Activated naive CD8-positive, alpha-beta T cell treated with anti-CD3 and anti-CD28 coated beads, Interleukin-2, amount 50 U/mL, for 24 hours (primary cell): ENCODE data around the gene SNX10.
"Not testable (repeated sequence)": the region's sequence is repeated elsewhere in the genome, so short reads cannot be mapped to it uniquely, and the experiment has no call there.

Experiments used
- ATAC-seq: fragments of 150-1000 bp; cut with Tn5 transposase; one replicate; pipeline ENCODE4 v1.10.0; 2021
- DNase-seq: peaks from one replicate; pipeline ENCODE4 v3.0.0; 2021
- H3K27ac Mint-ChIP-seq: one replicate; pipeline ENCODE4 v1.8.0; 2021; ENCODE audit warnings: mild to moderate bottlenecking, mixed read lengths
- H3K27me3 Mint-ChIP-seq: one replicate; pipeline ENCODE4 v1.8.0; 2021; ENCODE audit warnings: mixed read lengths
- H3K36me3 Mint-ChIP-seq: one replicate; pipeline ENCODE4 v1.8.0; 2021; ENCODE audit warnings: low read depth, mixed read lengths
- H3K4me1 Mint-ChIP-seq: one replicate; pipeline ENCODE4 v1.8.0; 2021; ENCODE audit warnings: mixed read lengths
- H3K4me3 Mint-ChIP-seq: one replicate; pipeline ENCODE4 v1.8.0; 2021; ENCODE audit warnings: mild to moderate bottlenecking, moderate library complexity, mixed read lengths
- H3K9me3 Mint-ChIP-seq: one replicate; pipeline ENCODE4 v1.8.0; 2021; ENCODE audit warnings: mixed read lengths

SNX10 gene

DNA sequence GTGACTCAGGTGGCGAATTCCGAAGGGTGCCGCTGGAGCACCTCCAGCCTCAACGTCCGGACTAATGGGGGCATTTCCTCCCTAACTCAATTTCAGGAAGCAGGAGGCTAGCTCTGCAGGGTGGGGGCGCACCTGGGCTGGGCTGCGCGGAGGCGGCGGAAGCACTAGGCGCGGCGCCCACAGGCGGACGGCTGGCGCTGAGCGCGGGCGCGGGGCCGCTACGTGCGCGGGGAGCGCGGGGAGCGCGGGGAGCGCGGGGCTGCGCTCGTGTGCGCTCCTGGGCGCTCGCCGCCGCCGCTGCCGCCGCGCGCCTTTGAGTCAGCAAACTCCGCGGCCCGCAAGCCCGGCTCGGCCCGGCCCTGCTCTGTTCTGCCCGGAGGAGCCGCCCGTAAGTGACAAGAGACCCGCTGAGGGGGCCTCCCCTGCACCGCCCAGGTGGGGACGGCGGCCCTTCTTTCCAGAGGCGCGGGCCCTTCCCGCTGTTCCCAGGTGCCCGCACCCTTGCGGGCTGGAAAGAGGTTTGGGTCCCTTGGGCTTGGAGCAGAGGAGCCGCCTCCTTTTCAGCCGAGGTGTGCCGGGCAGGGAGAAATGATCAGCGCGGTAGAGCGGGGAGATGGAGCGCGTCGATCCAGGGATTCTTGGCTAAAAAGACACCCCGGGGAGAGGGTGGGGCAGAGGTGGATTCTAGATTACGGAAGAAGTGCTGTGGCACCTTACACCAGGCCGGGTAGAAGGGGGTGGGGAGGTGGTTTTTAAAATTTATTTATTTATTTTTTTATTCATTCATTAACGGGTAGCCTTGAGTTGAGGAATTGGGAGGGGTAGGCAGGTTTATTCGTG, at the start of gene SNX10:
Gene SNX10 (plus strand): TSS at position 164 of the 840 bp plus-strand sequence. CDS start 54,581 bp downstream, outside the sequence.
- H3K4me3 Mint-ChIP-seq, result peak within 1 kb of the TSS; percentile 84
- DNase-seq (peak; percentile 76), ATAC-seq (peak; percentile 61)
- peak within 1 kb of the TSS; percentile 82 for H3K27ac Mint-ChIP-seq
- peaks cover 3% of the 10 kb centered on the region for H3K36me3 Mint-ChIP-seq
- H3K4me1 Mint-ChIP-seq, result peaks cover 45% of the 10 kb centered on the region
- no peaks in the 10 kb centered on the region for H3K27me3 Mint-ChIP-seq
- no peaks in the 10 kb centered on the region for H3K9me3 Mint-ChIP-seq

- ATAC-seq (no peak), DNase-seq (no peak)
- Mint-ChIP-seq H3K9me3 (no peaks in the 10 kb centered on the region), H3K4me1 (no peaks in the 10 kb centered on the region), H3K27ac (no peak overlapping the region), H3K4me3 (no peak overlapping the region), H3K27me3 (no peaks in the 10 kb centered on the region), H3K36me3 (no peaks in the 10 kb centered on the region)
Observed at GRCh38 chr7:26245150-26245549, 46.5 kb upstream of the SNX10 start.

- H3K27me3 Mint-ChIP-seq, result no peaks in the 10 kb centered on the region
- H3K4me1 Mint-ChIP-seq, result no peaks in the 10 kb centered on the region
- ATAC-seq, result no peak
- no peaks in the 10 kb centered on the region for H3K9me3 Mint-ChIP-seq
- no peaks in the 10 kb centered on the region for H3K36me3 Mint-ChIP-seq
- no peak overlapping the region for H3K27ac Mint-ChIP-seq
- no peak overlapping the region for H3K4me3 Mint-ChIP-seq
- DNase-seq, result no peak
Observed at GRCh38 chr7:26250239-26250638, 41.4 kb upstream of the SNX10 start.

DNA sequence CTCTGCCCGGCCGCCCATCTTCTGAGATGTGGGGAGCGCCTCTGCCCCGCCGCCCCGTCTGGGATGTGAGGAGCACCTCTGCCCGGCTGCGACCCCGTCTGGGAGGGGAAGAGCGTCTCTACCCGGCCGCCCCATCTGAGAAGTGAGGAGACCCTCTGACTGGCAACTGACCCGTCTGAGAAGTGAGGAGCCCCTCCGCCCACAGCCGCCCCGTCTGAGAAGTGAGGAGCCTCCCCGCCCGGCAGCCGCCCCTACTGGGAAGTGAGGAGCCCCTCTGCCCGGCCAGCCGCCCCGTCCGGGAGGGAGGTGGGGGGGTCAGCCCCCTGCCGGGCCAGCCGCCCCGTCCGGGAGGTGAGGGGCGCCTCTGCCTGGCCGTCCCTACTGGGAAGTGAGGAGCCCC, 29.8 kb upstream of the SNX10 start:
- DNase-seq, H3K9me3 Mint-ChIP-seq, H3K4me3 Mint-ChIP-seq, ATAC-seq, H3K36me3 Mint-ChIP-seq, H3K27ac Mint-ChIP-seq, H3K27me3 Mint-ChIP-seq, H3K4me1 Mint-ChIP-seq: not testable (repeated sequence)

DNA sequence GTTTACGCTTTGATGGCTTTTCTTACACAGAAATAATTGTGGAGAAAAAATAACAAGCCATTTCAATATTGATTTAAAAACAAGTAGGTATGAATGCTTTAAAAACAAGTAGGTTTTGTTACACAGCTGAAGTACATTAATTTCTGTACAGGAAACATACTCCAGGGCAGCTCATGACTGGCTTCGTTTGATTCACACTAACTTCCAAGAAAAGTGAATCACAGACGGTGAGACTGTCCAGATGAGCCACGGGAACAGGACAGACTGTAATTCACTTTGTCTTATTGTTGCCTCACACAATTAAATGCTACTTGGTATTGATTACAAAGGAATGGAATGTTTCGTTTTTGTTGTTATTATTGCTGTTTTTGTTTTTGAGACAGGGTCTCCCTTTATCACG, 26.6 kb upstream of the SNX10 start:
- DNase-seq, result no peak
- Mint-ChIP-seq H3K27ac (no peak overlapping the region), H3K27me3 (peaks cover 2% of the 10 kb centered on the region), H3K9me3 (no peaks in the 10 kb centered on the region), H3K4me1 (no peaks in the 10 kb centered on the region), H3K36me3 (no peaks in the 10 kb centered on the region), H3K4me3 (no peak overlapping the region)
- peak; percentile 63 for ATAC-seq

DNA sequence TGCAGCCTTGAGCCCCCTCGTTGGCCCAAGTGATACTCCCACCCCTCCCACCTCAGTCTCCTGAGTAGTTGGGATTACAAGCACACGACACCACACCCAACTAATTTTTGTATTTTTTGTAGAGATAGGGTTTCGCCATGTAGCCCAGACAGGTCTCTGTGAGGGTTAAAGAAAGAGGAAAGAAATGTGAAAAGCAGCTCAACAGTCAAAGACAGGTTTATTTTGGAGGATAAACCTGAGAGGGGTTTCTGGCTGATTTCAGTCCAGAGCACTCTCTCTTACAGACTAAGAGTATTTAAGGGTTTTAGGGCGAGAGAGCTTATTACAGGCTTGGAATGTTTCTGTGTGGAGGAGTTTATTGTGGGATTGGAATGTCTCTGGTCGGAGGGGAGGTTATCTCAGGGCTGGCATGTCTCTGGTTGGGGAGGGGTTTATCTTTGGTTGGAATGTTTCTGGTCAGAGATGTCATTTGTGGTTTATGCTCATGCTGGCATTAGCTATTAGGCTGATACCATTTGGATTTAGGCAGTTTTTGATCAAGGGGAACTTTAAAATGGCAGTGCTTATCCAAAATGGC, 26.1 kb upstream of the SNX10 start:
- H3K36me3 Mint-ChIP-seq, result no peaks in the 10 kb centered on the region
- H3K4me1 Mint-ChIP-seq, result no peaks in the 10 kb centered on the region
- ATAC-seq, result no peak
- no peaks in the 10 kb centered on the region for H3K9me3 Mint-ChIP-seq
- no peak overlapping the region for H3K4me3 Mint-ChIP-seq
- H3K27ac Mint-ChIP-seq, result no peak overlapping the region
- peaks cover 2% of the 10 kb centered on the region for H3K27me3 Mint-ChIP-seq
- DNase-seq, result no peak

DNA sequence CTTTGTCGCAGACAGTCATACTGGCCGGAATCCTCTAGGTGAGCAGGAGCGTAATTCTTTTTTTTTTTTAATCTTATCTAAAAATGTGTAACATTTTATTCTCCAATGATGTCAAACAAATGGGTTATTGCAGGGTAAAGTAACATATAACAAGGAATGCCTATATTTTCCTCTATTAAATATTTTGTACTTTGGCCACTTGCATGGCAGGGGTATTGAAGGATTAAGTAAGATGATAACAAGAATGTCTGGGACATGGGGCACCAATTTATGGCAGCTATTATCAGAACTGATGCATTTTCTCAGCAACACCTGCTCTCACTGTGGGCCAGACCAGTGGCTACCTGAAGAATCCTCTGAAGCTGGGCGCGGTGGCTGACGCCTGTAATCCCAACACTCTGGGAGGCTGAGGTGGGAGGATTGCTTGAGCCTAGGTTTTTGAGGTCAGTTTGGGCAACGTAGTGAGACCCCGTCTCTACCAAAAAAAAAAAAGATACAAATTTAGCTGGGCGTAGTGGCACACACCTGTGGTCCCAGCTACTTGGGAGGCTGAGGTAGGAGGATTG, 24.0 kb upstream of the SNX10 start:
- Mint-ChIP-seq H3K36me3 (no peaks in the 10 kb centered on the region), H3K9me3 (no peaks in the 10 kb centered on the region), H3K4me1 (no peaks in the 10 kb centered on the region), H3K4me3 (no peak overlapping the region), H3K27me3 (peaks cover 2% of the 10 kb centered on the region), H3K27ac (no peak overlapping the region)
- no peak for DNase-seq
- ATAC-seq, result no peak

- H3K36me3 Mint-ChIP-seq, result no peaks in the 10 kb centered on the region
- H3K9me3 Mint-ChIP-seq, result peaks cover 4% of the 10 kb centered on the region
- H3K27me3 Mint-ChIP-seq, result no peaks in the 10 kb centered on the region
- no peak overlapping the region for H3K4me3 Mint-ChIP-seq
- DNase-seq (no peak), ATAC-seq (no peak)
- H3K4me1 Mint-ChIP-seq, result peaks cover 15% of the 10 kb centered on the region
- H3K27ac Mint-ChIP-seq, result no peak overlapping the region
Observed at GRCh38 chr7:26275213-26275612, 16.4 kb upstream of the SNX10 start.

DNA sequence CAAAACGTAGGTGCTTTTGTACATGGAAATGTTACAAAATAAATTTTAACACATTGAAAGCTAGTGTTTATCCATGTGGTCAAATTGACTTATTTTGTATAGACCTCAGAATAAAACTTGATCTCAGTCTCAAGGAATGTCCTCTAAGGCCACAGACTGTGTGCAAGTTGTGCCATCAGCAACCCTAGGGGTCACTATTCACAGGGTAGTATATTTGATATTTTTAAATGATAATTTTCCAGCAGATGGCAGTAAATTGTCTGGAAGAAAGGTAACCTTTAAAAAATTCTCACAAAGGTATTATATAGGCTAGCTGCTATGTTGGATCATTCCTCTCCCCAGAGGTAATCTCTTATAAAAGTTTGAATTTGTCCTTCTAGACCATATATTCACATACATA, 12.9 kb upstream of the SNX10 start:
- no peaks in the 10 kb centered on the region for H3K36me3 Mint-ChIP-seq
- H3K4me3 Mint-ChIP-seq, result no peak overlapping the region
- no peak for DNase-seq
- H3K27me3 Mint-ChIP-seq, result no peaks in the 10 kb centered on the region
- ATAC-seq, result peak; percentile 65
- H3K4me1 Mint-ChIP-seq, result peaks cover 20% of the 10 kb centered on the region
- H3K9me3 Mint-ChIP-seq, result peaks cover 4% of the 10 kb centered on the region
- H3K27ac Mint-ChIP-seq, result peak overlapping the region; percentile 35

GRCh38 chr7:26279405-26279804, 12.3 kb upstream of the SNX10 start:
- peaks cover 4% of the 10 kb centered on the region for H3K9me3 Mint-ChIP-seq
- H3K36me3 Mint-ChIP-seq, result no peaks in the 10 kb centered on the region
- H3K27ac Mint-ChIP-seq, result no peak overlapping the region
- no peaks in the 10 kb centered on the region for H3K27me3 Mint-ChIP-seq
- peak; percentile 65 for ATAC-seq
- peaks cover 20% of the 10 kb centered on the region for H3K4me1 Mint-ChIP-seq
- peak overlapping the region; percentile 42 for H3K4me3 Mint-ChIP-seq
- DNase-seq, result peak; percentile 18

DNA sequence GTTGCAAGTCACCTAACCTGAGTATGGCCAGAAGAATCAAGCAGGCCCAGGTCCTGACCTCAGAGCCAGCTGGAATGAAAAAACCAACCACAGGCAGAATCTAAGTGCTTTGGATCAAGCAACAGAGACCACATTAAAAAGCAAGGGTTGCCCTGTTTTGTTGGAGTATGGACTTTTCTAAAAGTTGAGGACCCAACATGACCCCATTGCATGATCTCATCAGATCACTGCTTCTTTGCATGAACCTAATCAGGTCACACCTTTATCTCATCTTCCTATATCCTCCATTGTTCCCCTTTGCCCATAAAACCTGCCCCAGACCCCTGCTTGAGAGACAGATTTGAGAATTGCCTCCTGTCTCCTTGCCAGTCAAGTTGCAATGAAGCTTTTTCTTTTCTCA, 11.6 kb upstream of the SNX10 start:
- Mint-ChIP-seq H3K9me3 (peaks cover 4% of the 10 kb centered on the region), H3K4me1 (peaks cover 20% of the 10 kb centered on the region), H3K4me3 (no peak overlapping the region), H3K27me3 (no peaks in the 10 kb centered on the region), H3K27ac (no peak overlapping the region), H3K36me3 (no peaks in the 10 kb centered on the region)
- DNase-seq, result no peak
- ATAC-seq, result no peak

DNA sequence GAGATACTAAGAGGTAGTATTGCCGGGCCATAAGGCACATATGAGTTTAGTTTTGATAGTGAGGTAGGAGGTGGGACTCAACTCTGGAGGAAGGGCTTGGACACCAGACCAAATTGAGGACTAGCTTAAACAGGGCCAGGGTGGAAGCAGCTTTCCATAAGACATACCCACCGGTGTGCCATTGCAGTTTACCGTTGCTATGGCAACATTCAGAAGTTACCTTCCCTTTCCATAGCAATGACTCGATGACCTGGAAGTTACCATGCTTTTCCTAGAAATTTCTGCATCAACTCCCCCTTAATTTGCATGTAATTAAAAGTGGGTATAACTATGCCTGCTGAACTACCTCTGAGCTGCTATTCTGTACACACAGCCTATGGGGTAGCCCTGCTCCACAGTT, 10.9 kb upstream of the SNX10 start:
- no peak for DNase-seq
- no peak overlapping the region for H3K4me3 Mint-ChIP-seq
- no peaks in the 10 kb centered on the region for H3K36me3 Mint-ChIP-seq
- no peak overlapping the region for H3K27ac Mint-ChIP-seq
- ATAC-seq, result no peak
- H3K9me3 Mint-ChIP-seq, result peaks cover 4% of the 10 kb centered on the region
- H3K27me3 Mint-ChIP-seq, result no peaks in the 10 kb centered on the region
- H3K4me1 Mint-ChIP-seq, result peaks cover 20% of the 10 kb centered on the region

DNA sequence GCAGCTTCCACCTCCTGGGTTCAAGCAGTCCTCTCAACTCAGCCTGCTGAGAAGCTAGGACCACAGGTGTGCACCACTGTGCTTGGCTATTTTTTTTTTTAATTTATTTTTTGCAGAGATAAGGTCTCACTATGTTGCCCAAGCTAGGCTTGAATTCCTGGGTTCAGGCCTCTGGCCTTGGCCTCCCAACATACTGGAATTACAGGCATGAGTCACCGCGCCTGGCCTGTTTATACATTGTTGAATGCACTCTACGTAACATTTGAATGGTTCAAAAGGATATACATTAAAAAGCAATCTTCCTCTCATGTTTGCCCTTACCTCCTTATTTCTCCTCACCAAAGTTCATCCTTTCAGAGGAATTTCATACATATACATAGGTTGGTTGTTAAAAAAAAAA, 7.2 kb upstream of the SNX10 start:
- ATAC-seq, result no peak
- H3K27ac Mint-ChIP-seq, result no peak overlapping the region
- H3K36me3 Mint-ChIP-seq, result no peaks in the 10 kb centered on the region
- no peak for DNase-seq
- peaks cover 12% of the 10 kb centered on the region for H3K4me1 Mint-ChIP-seq
- no peak overlapping the region for H3K4me3 Mint-ChIP-seq
- H3K27me3 Mint-ChIP-seq, result no peaks in the 10 kb centered on the region
- peaks cover 4% of the 10 kb centered on the region for H3K9me3 Mint-ChIP-seq

DNA sequence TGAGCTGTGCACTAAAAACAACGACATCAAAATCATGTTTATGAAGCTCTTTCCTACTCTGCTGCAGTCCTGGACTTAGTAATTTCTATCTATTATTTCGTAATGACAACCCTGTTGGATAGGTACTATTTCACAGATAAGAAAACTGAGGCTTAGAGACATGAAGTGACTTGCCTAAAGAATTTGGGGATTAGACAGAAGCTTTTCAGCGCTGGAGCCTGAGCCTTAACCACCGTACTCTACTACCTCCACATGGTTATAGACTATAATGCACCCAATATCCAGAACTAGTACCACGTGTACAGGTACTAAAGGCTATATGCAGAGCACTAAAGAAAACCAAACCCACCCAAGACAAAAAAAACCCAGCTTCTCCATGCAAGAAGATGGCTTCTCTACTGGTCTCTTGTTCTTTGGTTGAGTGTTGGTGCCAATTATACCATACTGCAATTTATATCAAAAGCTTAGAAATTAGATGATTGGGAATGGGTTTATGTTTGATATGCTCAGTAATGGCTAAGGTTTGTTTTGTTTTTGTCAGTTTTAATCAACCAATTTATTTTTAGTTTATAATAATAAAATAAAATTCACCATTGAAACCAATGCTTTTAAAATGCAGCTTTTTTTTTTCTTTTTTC, 6.5 kb upstream of the SNX10 start:
- no peak overlapping the region for H3K4me3 Mint-ChIP-seq
- no peaks in the 10 kb centered on the region for H3K9me3 Mint-ChIP-seq
- H3K27me3 Mint-ChIP-seq, result no peaks in the 10 kb centered on the region
- H3K27ac Mint-ChIP-seq, result no peak overlapping the region
- H3K36me3 Mint-ChIP-seq, result no peaks in the 10 kb centered on the region
- DNase-seq (no peak), ATAC-seq (peak; percentile 86)
- H3K4me1 Mint-ChIP-seq, result peaks cover 6% of the 10 kb centered on the region

- Mint-ChIP-seq H3K4me3 (no peak overlapping the region), H3K27me3 (no peaks in the 10 kb centered on the region), H3K4me1 (peaks cover 2% of the 10 kb centered on the region), H3K27ac (no peak overlapping the region), H3K9me3 (no peaks in the 10 kb centered on the region), H3K36me3 (no peaks in the 10 kb centered on the region)
- no peak for ATAC-seq
- no peak for DNase-seq
Observed at GRCh38 chr7:26286157-26286556, 5.5 kb upstream of the SNX10 start.
